Stimulated activated CD8-positive, alpha-beta memory T cell treated with anti-CD3 and anti-CD28 coated beads, Interleukin-7, amount 100 ng/mL, for 4 hours (primary cell): ENCODE measurements around the gene PAQR7.

ENCODE experiments used
- DNase-seq, 2 donors: peaks; one replicate each; pipeline ENCODE4 v3.0.0-alpha.2; 2020; ENCODE audit warnings: low read depth in 2 of 2

Gene PAQR7

GRCh38 chr1:25817840-25818501 lies 57.5 kb downstream of the PAQR7 start:
- DNase-seq: no peak

- DNase-seq: no peak
Observed at GRCh38 chr1:25816112-25816718, 59.3 kb downstream of the PAQR7 start.

- no peak for DNase-seq
Observed at GRCh38 chr1:25815208-25816111, 60.0 kb downstream of the PAQR7 start.

- no peak for DNase-seq
Observed at GRCh38 chr1:25814549-25815087, 60.9 kb downstream of the PAQR7 start.

DNA sequence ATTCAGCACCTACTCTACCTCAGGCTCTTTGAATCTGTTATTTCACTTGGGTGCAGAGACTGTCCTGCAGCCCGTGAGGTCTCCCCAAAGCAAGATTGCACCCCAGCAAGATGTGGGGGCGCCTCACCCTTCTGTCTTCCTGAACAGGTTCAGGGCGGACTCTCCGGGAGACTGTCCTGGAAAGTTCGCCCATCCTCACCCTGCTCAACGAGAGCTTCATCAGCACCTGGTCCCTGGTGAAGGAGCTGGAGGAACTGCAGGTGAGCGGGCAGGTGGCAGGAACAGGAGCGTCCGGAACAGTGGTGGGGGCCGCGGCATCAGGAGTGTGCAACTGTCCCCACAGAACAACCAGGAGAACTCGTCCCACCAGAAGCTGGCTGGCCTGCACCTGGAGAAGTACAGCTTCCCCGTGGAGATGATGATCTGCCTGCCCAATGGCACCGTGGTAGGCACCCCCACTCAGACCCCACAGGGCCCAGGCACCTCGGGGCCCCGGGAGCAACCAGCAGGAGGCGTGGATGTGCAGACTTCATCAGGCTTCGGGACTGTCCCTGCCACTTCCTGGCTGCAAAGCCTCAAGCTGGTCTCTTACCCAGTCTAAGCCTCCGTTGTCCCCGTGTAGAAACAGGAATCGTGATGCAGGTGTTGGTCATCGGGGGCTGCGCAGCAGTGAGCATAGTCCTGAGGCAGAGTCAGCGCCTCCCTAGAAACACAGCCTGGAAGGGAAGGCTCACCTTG lies 61.6 kb downstream of the PAQR7 start:
- no peak for DNase-seq

GRCh38 chr1:25813071-25813733 lies 62.3 kb downstream of the PAQR7 start:
- DNase-seq: no peak
